Renal pelvis (tissue), 4 donors: Measurements from ENCODE around the gene ABCB9. TPM values are rescaled to one million over a fixed set of nuclear protein-coding genes. Genes with fewer than 3 reads are reported as not detected.

Source experiments
- DNase-seq: peaks from one replicate; pipeline ENCODE4 v3.0.0-alpha.2; 2013
- polyA plus RNA-seq, 3 donors: library from polyadenylated mRNA; unstranded; fragments of 120-200 nt; gene quantifications; one replicate each; pipeline ENCODE4 v1.2.1, GENCODE V29; 2013; ENCODE audit not compliant: insufficient read length in 3 of 3

The ABCB9 gene
- polyA plus RNA-seq, 3 donors: 7.0 to 10.1 (median 9.0) TPM

GRCh38 chr12:122982963-122983788, 16.9 kb upstream of the ABCB9 start:
- DNase-seq: no peak

DNA sequence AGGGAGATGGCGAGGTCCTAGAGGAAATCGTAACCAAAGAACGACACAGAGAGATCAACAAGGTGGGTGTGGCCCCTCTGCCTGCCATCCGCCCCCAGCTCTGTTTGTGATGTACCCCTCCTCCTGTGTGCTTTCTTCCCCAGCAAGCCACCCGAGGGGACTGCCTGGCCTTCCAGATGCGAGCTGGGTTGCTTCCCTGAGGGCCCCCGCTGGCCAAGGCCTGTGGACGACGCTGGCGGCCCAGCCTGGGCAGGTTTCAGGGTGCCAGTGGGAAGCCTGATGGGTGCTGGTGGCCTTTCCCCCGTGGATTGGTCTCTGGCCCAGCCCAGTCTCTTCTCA, 16.2 kb upstream of the ABCB9 start:
- no peak for DNase-seq

DNA sequence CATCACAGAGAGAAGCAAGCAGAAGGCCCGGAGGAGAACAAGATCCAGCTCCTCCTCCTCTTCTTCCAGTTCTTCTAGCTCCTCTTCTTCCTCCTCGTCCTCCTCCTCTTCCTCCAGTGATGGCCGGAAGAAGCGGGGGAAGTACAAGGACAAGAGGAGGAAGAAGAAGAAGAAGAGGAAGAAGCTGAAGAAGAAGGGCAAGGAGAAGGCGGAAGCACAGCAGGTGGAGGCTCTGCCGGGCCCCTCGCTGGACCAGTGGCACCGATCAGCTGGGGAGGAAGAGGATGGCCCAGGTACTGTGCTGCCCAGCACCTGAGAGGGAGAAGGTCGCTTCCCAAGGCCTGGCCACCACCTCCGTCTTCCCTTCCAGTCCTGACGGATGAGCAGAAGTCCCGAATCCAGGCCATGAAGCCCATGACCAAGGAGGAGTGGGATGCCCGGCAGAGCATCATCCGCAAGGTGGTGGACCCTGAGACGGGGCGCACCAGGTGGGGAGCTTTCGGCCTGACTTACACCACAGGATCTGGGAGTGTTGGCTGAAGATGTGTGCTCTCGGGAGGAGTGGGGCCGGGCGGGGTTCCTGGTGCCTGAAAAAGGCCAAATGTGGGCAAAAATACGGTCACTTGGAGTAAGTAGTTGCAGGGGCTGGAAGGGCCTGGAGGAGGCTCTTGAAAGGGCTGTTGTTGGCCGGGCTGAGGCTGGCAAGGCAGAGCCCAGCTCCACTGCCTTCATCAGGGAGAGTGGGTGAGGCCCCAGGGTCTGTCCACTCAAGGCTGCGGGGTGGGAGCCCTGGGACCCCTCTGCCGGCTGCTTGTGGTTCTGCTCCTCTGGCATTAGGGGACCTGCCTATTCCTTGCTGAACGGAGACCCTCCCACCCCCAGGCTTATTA, 15.6 kb upstream of the ABCB9 start:
- DNase-seq: no peak

DNA sequence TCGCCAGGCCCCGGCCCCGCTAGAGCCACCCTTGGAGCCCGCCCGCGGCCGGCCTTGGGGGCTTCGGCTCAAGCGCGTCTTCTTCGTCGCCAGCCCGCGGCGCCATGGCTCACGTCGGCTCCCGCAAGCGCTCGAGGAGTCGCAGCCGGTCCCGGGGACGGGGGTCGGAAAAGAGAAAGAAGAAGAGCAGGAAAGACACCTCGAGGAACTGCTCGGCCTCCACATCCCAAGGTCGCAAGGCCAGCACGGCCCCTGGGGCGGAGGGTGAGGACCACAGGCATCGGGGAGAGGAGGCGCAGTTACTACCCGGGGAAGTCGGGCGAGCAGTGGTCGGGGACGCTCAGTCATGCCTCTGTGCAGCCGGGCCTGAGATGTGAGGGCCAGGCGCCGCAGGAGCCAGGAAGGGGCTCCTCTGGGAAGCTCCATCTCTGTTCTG, 14.8 kb upstream of the ABCB9 start:
- no peak for DNase-seq

- peak; percentile 61 for DNase-seq
These were observed 14.1 kb upstream of the ABCB9 start, which contains the start of gene ARL6IP4 for GRCh38 chr12:122980183-122981035. Gene ARL6IP4, plus strand, starts transcription at chr12:122980681. Its CDS starts 459 bp downstream, at chr12:122981140.

DNA sequence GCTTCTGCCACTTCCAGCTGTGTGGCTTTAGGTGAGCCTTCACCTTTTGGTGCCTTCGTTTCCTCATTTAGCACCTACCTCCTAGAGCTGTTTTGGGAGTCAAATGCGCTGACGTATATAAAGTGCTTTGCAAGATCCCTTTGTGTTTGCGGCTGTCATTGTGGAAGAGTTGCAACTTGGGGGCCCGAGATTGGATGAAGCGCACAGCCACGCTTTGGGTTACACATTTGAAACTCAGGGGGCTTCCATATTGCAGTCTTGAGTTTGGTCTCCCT, 13.6 kb upstream of the ABCB9 start:
- no peak for DNase-seq

- DNase-seq: no peak
These were observed 13.0 kb upstream of the ABCB9 start for GRCh38 chr12:122979001-122979907.

DNA sequence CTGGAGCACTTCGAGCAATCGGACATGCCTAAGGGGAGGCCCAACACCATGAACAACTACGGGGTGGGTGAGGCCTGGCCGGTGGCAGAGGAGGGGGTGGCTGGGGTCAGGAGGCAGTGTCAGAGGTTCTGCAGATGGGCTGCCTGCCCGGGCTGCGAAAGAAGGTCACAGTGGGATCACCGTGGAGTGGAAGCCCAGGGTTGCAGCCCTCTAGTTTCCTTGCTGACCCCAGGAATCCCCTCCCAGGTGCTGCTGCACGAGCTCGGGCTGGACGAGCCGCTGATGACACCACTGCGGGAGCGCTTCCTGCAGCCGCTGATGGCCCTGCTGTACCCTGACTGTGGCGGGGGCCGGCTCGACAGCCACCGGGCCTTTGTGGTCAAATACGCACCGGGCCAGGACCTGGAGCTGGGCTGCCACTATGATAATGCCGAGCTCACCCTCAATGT, 12.3 kb upstream of the ABCB9 start:
- no peak for DNase-seq

GRCh38 chr12:122977655-122978392, 11.6 kb upstream of the ABCB9 start:
- DNase-seq: no peak

GRCh38 chr12:122977153-122977552, 10.9 kb upstream of the ABCB9 start:
- no peak for DNase-seq

GRCh38 chr12:122976648-122976975, 10.3 kb upstream of the ABCB9 start:
- no peak for DNase-seq

GRCh38 chr12:122975790-122976647, 9.8 kb upstream of the ABCB9 start:
- no peak for DNase-seq

- DNase-seq: peak; percentile 91
These were observed 8.9 kb upstream of the ABCB9 start, which contains the start of gene OGFOD2 for GRCh38 chr12:122974892-122975789. Gene OGFOD2, plus strand, starts transcription at chr12:122975244. Its CDS starts 8 bp downstream, at chr12:122975252.

- peak; percentile 99 for DNase-seq
These were observed 8.1 kb upstream of the ABCB9 start for GRCh38 chr12:122974274-122974891.

GRCh38 chr12:122969676-122970075, 3.4 kb upstream of the ABCB9 start:
- no peak for DNase-seq

GRCh38 chr12:122968104-122968503, 1.8 kb upstream of the ABCB9 start:
- no peak for DNase-seq

DNA sequence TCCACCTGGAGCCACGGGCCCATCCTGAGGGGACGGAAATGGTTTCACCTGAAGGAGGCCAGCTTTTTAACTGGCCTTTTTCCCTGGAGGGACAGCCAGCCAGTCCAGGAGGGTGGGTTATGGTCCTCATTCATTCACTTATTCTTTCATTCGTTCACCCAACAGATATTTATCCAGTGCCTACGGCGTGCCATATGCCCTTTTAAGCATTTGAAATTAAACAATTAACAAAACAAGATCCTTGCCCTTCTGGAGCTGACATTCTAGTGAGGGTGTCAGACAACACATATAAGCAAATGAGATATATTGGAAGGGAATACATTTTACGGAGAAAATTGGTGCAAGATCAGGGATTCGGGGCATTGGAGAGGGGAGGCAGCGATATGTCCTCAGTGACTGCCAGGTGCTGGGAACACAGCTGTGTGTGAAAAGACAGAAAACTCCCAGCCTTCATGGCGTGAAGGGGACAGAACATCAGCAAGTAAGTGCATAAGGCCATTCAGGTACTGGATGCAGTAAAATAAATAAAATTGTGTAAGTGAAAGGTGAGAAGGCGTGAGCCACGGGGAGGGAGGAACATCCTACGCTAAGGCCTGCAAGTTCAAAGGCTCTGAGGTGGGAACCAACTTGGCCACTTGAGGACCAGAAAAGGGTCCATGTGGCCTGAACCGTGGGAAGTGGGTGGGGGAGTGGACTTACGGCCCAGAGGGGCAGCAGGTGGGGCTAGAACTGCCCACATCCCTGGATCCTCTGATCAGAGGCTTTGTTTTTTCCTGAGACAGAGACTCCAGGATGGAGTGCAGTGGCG, 684 bp upstream of the ABCB9 start:
- DNase-seq: no peak
